Subcutaneous adipose tissue (tissue), 4 donors: ENCODE results near the gene ACTR6. TPM values are rescaled to one million over a fixed set of nuclear protein-coding genes. Genes with fewer than 3 reads are reported as not detected.

Experiments used
- CTCF ChIP-seq: fragments of 450-650 bp; IDR thresholded peaks from one replicate; pipeline ENCODE4 v1.5.1; 2016; ENCODE audit warnings: low read depth, mild to moderate bottlenecking, control low read depth, antibody characterized with exemption, moderate library complexity
- small RNA-seq: library from RNA; depleted of rRNA; stranded (forward); fragments of <200 nt; gene quantifications from one replicate; pipeline ENCODE3, GENCODE V24; 2016
- total RNA-seq, 4 donors: library from RNA; depleted of rRNA; stranded (reverse); fragments of >200 nt; gene quantifications; one replicate each; pipeline ENCODE4 v1.1.0, GENCODE V29; 2016

Gene ACTR6
- total RNA-seq, 4 donors from 2014 or later: 14.3 to 43.4 (median 19.9) TPM

- TF ChIP-seq CTCF: no peak
These were observed 65.3 kb downstream of the ACTR6 start for GRCh38 chr12:100265732-100266584.

DNA sequence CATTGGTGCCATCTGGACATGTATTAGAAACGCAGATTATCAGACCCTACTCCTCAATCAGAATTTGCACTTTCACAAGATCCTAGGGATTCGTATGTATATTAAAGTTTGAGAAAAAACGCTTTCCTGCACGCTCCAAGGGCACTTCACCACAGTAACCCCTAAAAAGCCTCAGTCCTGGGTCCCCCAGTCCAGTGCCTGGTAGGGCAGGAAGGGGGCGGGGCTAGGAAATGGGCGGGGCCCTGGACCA, 65.9 kb downstream of the ACTR6 start:
- TF ChIP-seq CTCF: no peak

GRCh38 chr12:100266835-100267602, 66.4 kb downstream of the ACTR6 start, which contains the start of the genes DEPDC4 and SCYL2:
DEPDC4 (minus strand) TSS chr12:100267079; CDS start chr12:100267076, 3 bp downstream.
SCYL2 (plus strand) TSS chr12:100267177; CDS start chr12:100282971, 15,794 bp downstream.
- TF ChIP-seq CTCF: no peak

DNA sequence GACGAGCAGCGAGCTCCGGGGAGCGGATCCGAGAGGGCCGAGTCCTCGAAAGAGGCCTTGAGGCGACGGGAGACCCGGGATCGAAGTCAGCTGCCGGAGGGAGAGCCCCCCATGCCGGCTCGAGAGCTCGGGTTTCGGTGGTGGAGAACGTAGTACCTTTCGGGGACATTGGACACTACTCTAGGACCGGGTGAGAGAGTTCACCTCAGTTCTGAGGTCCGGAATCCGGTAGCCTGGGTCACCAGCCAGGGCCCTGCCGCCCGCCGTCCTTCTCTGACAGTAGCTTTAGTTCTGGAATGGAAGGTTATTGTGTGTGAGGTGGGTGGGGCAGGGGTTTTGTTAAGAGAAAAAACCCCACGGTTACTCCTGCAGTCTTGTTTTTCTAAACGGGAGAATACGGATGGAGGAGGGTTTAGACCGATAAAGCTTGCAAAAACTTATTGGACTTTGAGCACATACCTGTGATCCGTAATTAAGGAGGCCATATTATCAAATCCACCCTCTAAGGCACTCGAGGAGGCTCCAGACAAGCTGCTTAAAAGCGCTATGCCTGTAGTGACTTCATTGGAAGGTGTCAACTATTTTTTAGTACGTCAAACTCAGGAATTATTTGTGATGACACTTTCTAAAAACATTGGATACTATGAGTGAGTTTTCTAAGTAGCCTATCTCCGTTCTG, 67.1 kb downstream of the ACTR6 start:
- TF ChIP-seq CTCF: no peak

DNA sequence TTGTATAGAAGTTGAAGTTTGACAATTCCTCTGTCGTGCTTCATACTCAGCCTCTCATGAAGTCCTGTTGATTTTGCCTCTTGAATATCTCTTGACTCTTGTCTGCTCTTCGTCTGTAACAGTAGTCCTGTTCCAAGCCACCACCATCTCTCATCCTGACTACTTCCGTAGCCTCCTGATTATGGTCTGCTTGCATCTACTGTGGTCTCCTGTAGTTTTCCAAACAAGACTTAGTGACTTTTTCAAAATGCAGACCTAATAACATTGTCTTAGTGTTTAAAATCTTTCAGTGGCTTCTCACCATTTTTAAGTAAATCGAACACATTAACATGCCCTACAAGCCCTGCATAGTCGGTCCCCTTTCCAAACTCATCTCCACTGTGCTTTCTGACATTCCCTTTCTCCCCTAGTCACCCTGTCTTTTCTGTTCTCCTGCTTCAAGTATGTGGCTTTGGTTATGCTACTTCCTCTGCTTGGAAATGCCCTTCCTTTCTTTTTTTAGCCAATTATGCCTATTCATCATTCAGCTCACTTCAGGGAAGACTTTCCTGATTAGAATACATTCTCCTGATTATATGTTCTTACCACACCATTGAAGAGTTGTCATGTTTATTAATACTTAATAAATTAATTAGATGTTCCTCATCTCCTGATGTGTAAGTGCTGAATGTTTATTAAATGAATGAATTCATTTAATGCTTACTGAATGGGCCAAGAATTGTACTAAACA, 68.4 kb downstream of the ACTR6 start:
- TF ChIP-seq CTCF: no peak

GRCh38 chr12:100273782-100274181, 73.2 kb downstream of the ACTR6 start:
- no peak for TF ChIP-seq CTCF

Small RNA genes within 50 kb of the gene (small RNA-seq; reads per million reads assigned to genes)
- not detected for gene MIR1827
- gene RF00019: 0.49 reads per million
- not detected for gene RN7SL176P

Other genes with a start within 250 kb of the ACTR6 start
- 10 to 100 TPM in 2 of 4 donors, 1 to 10 TPM in 2; 4.5 to 15.4 (median 10.1) TPM for gene ANKS1B, start 215.9 kb upstream of the ACTR6 start, total RNA-seq
- 10 to 100 TPM; 20.2 to 51.5 (median 46.2) TPM for gene BLTP3B, start 57.9 kb upstream of the ACTR6 start, total RNA-seq
- gene DEPDC4, start 66.3 kb downstream of the ACTR6 start, total RNA-seq: 1 to 10 TPM in 2 of 4 donors, not detected in 2; 2.0 to 2.4 TPM
- gene SCYL2, start 66.4 kb downstream of the ACTR6 start, total RNA-seq: 10 to 100 TPM; 37.3 to 76.0 (median 41.1) TPM
- gene SLC17A8, start 156.3 kb downstream of the ACTR6 start, total RNA-seq: under 1 TPM in 1 of 4 donors, not detected in 3; 0.17 TPM